Stomach (tissue), 9 donors: ENCODE measurements around the gene KRTAP10-3. TPM values are rescaled to one million over a fixed set of nuclear protein-coding genes. Genes with fewer than 3 reads are reported as not detected.

ENCODE experiments used
- DNase-seq, 2 donors: peaks; one replicate each; pipeline versions ENCODE4 v3.0.0 to v3.0.0-alpha.2; 2013 to 2019
- H3K27ac ChIP-seq, 5 donors: fragments of 200-600 bp in 4 of 5; sonication (generic) in 4 of 5; one replicate each; pipeline ENCODE4 v1.5.1; 2013 to 2019; ENCODE audit warnings: mild to moderate bottlenecking in 1 of 5, moderate library complexity in 1 of 5
- H3K27me3 ChIP-seq, 3 donors: fragments of 200-600 bp; sonication (generic); one replicate each; pipeline ENCODE4 v1.5.1; 2017 to 2019; ENCODE audit warnings: mixed run types in 1 of 3
- H3K36me3 ChIP-seq, 4 donors: fragments of 200-600 bp; sonication (generic); 1 replicate in 3 of 4; 2 replicates in 1 of 4; pipeline ENCODE4 v1.5.1; 2016 to 2019
- H3K4me1 ChIP-seq, 4 donors: fragments of 200-600 bp; sonication (generic); one replicate each; pipeline ENCODE4 v1.5.1; 2016 to 2019
- H3K4me3 ChIP-seq, 4 donors: fragments of 200-600 bp; sonication (generic) in 3 of 4; one replicate each; pipeline ENCODE4 v1.5.1; 2016 to 2019; ENCODE audit warnings: mild to moderate bottlenecking in 1 of 4
- H3K9me3 ChIP-seq, 4 donors: fragments of 200-600 bp; sonication (generic); one replicate each; pipeline ENCODE4 v1.5.1; 2016 to 2019
- EP300 ChIP-seq: sonication (generic); formaldehyde crosslinking; IDR thresholded peaks from one replicate; pipeline ENCODE4 v1.6.1; 2017; ENCODE audit warnings: antibody characterized with exemption
- POLR2A ChIP-seq, 4 donors: fragments of 450-650 bp; IDR thresholded peaks; one replicate each; pipeline ENCODE4 v1.6.1; 2016; ENCODE audit warnings: antibody characterized with exemption in 4 of 4, control low read depth in 2 of 4, mild to moderate bottlenecking in 1 of 4, moderate library complexity in 1 of 4
- POLR2AphosphoS5 ChIP-seq, 3 donors: sonication (generic); formaldehyde crosslinking; IDR thresholded peaks; one replicate each; pipeline ENCODE4 v1.6.1; 2016; ENCODE audit warnings: antibody characterized with exemption in 3 of 3
- WGBS, 5 donors: extraction: QIAGEN DNeasy Blood & Tissue Kit in 3 of 5; methylation state at CpG; one replicate each; pipeline versions ENCODE4 v1.1.5 to v1.1.7; 2013 to 2018; 5-methylcytosine and 5-hydroxymethylcytosine counted together
- intact Hi-C: fragments of 100-400 bp; cut with DNase I; formaldehyde crosslinking; loops from one replicate; pipeline ENCODE4 v1.15.1; 2023; ENCODE audit warnings: low total_unique reads
- polyA plus RNA-seq, 3 donors: library from polyadenylated mRNA; stranded (reverse); fragments of 200-250 nt; gene quantifications; one replicate each; pipeline ENCODE4 v1.2.3, GENCODE V29; 2013
- total RNA-seq, 5 donors: library from RNA; depleted of rRNA; stranded (reverse); fragments of >200 nt; gene quantifications; one replicate each; pipeline versions ENCODE4 v1.1.0 to v1.2.3, GENCODE V29; 2014 to 2016
- TF ChIP-seq, protein P1 (sequence below), 7 experiments: fragments of 450-650 bp in 4 of 7; fragments of 200-600 bp in 3 of 7; sonication (generic) in 3 of 7; IDR thresholded peaks; one replicate each; pipeline ENCODE4 v1.5.1; 2016 to 2019; ENCODE audit warnings: antibody characterized with exemption in 7 of 7, control low read depth in 2 of 7, mild to moderate bottlenecking in 1 of 7
- donor health status: healthy with polysubstance abuse.
- donor health status: Bipolar disorder and iron deficiency.
- donor health status: healthy.

Gene KRTAP10-3
- total and polyA plus RNA-seq, 8 donors = not detected

DNA sequence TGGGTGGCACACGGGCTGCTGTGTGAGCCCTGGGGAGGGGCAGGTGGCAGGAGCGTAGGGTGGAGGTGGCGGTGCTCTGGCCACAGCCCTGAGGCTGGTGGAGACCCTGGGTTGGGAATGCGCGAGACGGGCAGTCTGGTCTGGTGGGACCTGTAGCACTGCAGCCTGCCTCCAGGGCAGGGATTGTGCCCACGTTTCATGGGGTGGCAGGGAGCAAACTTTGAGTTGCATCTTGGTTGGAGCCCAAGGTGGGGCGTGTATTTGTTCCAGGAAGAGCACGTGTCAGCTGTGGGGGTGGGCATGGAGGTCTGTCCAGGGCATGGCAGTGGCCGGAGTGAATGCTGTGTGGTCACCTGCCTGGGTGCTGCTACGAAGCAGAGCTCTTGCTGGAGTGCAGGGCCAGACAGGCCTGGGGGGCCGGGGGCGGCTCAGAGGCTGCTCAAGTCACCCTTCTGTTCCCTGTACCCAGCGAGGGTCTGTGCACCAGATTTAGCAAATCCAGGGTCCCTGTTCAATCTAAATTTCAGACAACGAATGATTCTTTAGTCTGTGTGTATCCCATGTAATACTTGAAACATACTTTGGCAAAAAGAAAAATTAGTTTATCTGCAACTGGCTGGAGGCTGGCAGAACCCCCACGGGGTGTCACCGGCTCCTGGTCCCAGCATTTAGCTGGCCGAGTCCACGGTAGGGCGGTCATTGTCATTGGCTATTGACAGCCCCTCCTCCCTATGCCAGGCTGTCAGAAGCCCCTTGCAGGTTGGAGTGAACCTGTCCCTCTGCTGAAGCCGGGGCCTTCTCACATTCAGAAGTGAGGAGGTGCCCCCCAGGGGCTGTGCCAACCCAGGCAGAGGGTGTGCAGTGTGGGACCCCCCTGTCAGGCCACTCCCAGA is 45.9 kb downstream of the KRTAP10-3 start:
- intact Hi-C loops = loop anchor here (10.0 kb wide), 1 partner anchor 282 kb away; no protein-coding TSS in a partner anchor
- DNase-seq = no peak

GRCh38 chr21:44511938-44512275 is 46.7 kb downstream of the KRTAP10-3 start:
- Histone ChIP-seq H3K4me1 (peaks cover 7 to 15% (median 13%) of the 10 kb centered on the region in 4 donors), H3K4me3 (no peak overlapping the region), H3K36me3 (no peaks in the 10 kb centered on the region), H3K27me3 (peaks cover 0 to 55% (median 5%) of the 10 kb centered on the region in 3 donors), H3K9me3 (no peaks in the 10 kb centered on the region), H3K27ac (no peak overlapping the region)
- no peak for TF ChIP-seq EP300
- intact Hi-C loops = loop anchor here (10.0 kb wide), 1 partner anchor 283 kb away; no protein-coding TSS in a partner anchor
- WGBS, 5 donors = 71 to 81% (median 79%) methylated on average over 8 of the region's 8 CpGs
- no peak for DNase-seq

More for the DNA sequence above, 45.9 kb downstream of the KRTAP10-3 start:
- Histone ChIP-seq H3K36me3 (no peaks in the 10 kb centered on the region), H3K27me3 (peaks cover 0 to 49% (median 5%) of the 10 kb centered on the region in 3 donors), H3K27ac (no peak overlapping the region), H3K9me3 (no peaks in the 10 kb centered on the region), H3K4me3 (no peak overlapping the region), H3K4me1 (peaks cover 7 to 15% (median 13%) of the 10 kb centered on the region in 4 donors)
- WGBS, 5 donors = 70 to 73% (median 72%) methylated on average over 20 to 21 of the region's 21 CpGs
- TF ChIP-seq, protein P1, sequence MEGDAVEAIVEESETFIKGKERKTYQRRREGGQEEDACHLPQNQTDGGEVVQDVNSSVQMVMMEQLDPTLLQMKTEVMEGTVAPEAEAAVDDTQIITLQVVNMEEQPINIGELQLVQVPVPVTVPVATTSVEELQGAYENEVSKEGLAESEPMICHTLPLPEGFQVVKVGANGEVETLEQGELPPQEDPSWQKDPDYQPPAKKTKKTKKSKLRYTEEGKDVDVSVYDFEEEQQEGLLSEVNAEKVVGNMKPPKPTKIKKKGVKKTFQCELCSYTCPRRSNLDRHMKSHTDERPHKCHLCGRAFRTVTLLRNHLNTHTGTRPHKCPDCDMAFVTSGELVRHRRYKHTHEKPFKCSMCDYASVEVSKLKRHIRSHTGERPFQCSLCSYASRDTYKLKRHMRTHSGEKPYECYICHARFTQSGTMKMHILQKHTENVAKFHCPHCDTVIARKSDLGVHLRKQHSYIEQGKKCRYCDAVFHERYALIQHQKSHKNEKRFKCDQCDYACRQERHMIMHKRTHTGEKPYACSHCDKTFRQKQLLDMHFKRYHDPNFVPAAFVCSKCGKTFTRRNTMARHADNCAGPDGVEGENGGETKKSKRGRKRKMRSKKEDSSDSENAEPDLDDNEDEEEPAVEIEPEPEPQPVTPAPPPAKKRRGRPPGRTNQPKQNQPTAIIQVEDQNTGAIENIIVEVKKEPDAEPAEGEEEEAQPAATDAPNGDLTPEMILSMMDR (IDR thresholded peaks at IDR 0.05) = no peak
- TF ChIP-seq POLR2A (IDR thresholded peaks at IDR 0.05) (no peak), POLR2AphosphoS5 (IDR thresholded peaks at IDR 0.05) (no peak), EP300 (no peak)

GRCh38 chr21:44511219-44511937 is 47.2 kb downstream of the KRTAP10-3 start:
- Histone ChIP-seq H3K4me3 (no peak overlapping the region), H3K4me1 (peaks cover 7 to 15% (median 13%) of the 10 kb centered on the region in 4 donors), H3K27me3 (peaks cover 0 to 60% (median 5%) of the 10 kb centered on the region in 3 donors), H3K27ac (no peak overlapping the region), H3K36me3 (no peaks in the 10 kb centered on the region), H3K9me3 (no peaks in the 10 kb centered on the region)
- TF ChIP-seq EP300 (no peak), POLR2AphosphoS5 (IDR thresholded peaks at IDR 0.05) (no peak), POLR2A (IDR thresholded peaks at IDR 0.05) (no peak)
- DNase-seq = no peak
- 78 to 91% (median 88%) methylated on average over 11 of the region's 11 CpGs for WGBS, 5 donors
- intact Hi-C loops = loop anchor here (10.0 kb wide), 1 partner anchor 283 kb away; no protein-coding TSS in a partner anchor

- peak; percentile 77 to 90 for DNase-seq
- Histone ChIP-seq H3K36me3 (no peaks in the 10 kb centered on the region), H3K4me1 (peaks cover 7 to 15% (median 13%) of the 10 kb centered on the region in 4 donors), H3K9me3 (no peaks in the 10 kb centered on the region), H3K27me3 (peaks cover 0 to 67% (median 5%) of the 10 kb centered on the region in 3 donors), H3K4me3 (peak overlapping the region; percentile 10 to 37 (median 26)), H3K27ac (no peak overlapping the region)
- intact Hi-C loops = loop anchor here (10.0 kb wide), 1 partner anchor 284 kb away; no protein-coding TSS in a partner anchor
- WGBS, 5 donors = 6 to 12% (median 9%) methylated on average over 17 to 36 of the region's 36 CpGs
- TF ChIP-seq POLR2AphosphoS5 (IDR thresholded peaks at IDR 0.05) (no peak), POLR2A (IDR thresholded peaks at IDR 0.05) (no peak), EP300 (no peak)
- TF ChIP-seq, protein P1 (IDR thresholded peaks at IDR 0.05) = peak in 5 of 7 experiments; percentile 52 to 80 (median 75)
Measured at GRCh38 chr21:44510508-44511218, 47.9 kb downstream of the KRTAP10-3 start.
